GM18502 (cell line): ENCODE results near the gene VSIG4.
A peak's percentile ranks its signal among the peaks of the same experiment; 100 is the strongest.

Experiments used
- ATAC-seq: cut with Tn5 transposase; IDR thresholded peaks from one replicate; pipeline ENCODE4 v1.9.1; 2021; ENCODE audit warnings: mild to moderate bottlenecking; ENCODE audit not compliant: unreplicated experiment, poor library complexity

The VSIG4 gene

GRCh38 chrX:66012094-66012534 is 27.8 kb downstream of the VSIG4 start:
- peak; percentile 43 for ATAC-seq

GRCh38 chrX:66009231-66009845 is 30.5 kb downstream of the VSIG4 start:
- ATAC-seq: no peak

GRCh38 chrX:66008328-66008970 is 31.4 kb downstream of the VSIG4 start:
- no peak for ATAC-seq

GRCh38 chrX:66007851-66008250 is 32.0 kb downstream of the VSIG4 start:
- ATAC-seq: no peak

DNA sequence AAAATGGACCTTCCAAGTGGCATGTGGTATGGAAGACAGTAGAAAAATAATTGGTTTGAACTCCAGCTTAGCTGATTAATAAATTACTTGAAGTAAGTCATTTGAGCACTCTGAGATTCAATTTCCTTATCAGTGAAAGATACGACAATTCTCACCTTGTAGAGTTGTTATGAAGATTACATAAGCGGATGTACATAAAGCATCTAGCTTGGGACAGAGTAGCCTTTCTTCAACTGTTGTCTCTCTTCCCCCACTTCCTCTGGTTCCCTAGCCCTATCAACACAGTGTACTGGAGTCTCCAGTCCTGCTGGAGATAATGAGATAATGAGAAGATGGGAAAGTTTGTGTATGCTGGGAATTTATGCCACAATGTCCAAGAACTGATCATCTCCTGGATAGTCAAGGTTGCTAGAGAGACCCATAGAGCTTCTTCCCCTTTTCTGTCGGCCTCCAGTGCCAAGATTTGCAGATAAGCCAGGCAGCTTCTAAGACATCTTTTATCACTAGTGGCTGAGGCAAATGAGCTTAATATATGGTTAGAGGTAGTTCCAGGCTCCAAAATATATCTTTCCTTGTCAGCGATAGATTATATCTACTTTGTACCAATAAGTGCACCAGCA is 33.9 kb downstream of the VSIG4 start:
- peak; percentile 25 for ATAC-seq

GRCh38 chrX:66004928-66005829 is 34.7 kb downstream of the VSIG4 start:
- ATAC-seq: peak; percentile 35

GRCh38 chrX:66002824-66003680 is 36.8 kb downstream of the VSIG4 start:
- ATAC-seq: peak; percentile 68

DNA sequence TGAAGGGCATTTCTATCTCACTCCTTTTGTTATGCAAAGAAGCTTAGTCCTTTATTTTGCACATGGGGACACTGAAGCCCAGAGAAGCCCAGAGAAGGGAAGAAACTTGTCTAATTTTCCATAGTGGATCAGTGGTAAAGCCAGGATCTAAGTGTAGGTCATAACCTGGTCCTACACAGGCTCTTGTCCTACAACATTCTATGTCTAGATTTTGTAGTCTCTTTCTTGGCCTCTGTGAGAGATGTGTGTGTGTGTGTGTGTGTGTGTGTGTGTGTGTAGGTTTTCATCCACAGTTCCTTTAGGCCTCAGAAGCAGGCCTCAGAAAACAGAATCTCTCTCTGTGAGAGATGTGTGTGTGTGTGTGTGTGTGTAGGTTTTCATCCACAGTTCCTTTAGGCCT is 38.3 kb downstream of the VSIG4 start:
- no peak for ATAC-seq

GRCh38 chrX:66000628-66001272 is 39.1 kb downstream of the VSIG4 start:
- ATAC-seq: no peak

GRCh38 chrX:66000178-66000577 is 39.7 kb downstream of the VSIG4 start:
- ATAC-seq: no peak

DNA sequence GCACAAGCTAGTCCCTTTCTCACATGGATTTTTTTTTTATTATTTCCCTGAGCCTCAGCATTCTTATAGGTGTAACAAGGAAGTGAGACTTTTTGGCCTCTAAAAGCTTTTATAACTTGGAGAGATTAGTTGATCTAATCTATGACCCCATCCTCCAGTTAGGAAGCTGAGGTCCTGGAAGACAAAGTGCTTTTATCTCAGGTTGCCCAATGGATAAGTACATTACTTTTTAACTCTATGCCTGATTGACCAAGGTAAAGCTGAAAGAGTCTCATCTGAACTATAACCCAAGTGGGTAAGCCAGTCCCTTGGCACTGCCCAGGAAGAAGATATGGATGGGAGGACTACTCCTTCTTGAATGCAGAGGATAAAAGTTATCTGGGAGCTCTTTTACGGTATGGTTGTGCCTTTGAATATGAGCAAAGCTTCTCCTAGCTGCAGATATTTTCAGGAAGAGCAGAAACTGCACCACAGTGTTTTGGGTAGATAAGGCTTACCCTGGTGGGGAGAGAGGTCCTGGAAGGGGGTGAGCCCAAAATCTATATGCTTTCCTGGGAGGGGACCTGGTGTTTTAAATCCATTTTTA is 40.2 kb downstream of the VSIG4 start:
- ATAC-seq: no peak

- ATAC-seq: no peak
Observed at GRCh38 chrX:65999029-65999562, 40.8 kb downstream of the VSIG4 start.

- no peak for ATAC-seq
Observed at GRCh38 chrX:65997978-65998717, 41.7 kb downstream of the VSIG4 start.

- ATAC-seq: no peak
Observed at GRCh38 chrX:65994519-65995506, 45.1 kb downstream of the VSIG4 start.

- ATAC-seq: no peak
Observed at GRCh38 chrX:65993915-65994460, 45.9 kb downstream of the VSIG4 start.

- no peak for ATAC-seq
Observed at GRCh38 chrX:65993332-65993731, 46.5 kb downstream of the VSIG4 start.

GRCh38 chrX:65990702-65991101 is 49.2 kb downstream of the VSIG4 start:
- ATAC-seq: no peak
